Testis (tissue), 2 donors: ENCODE results near the gene EHBP1.

Experiments used
- CTCF ChIP-seq, 3 experiments: fragments of 450-650 bp in 2 of 3; fragments of 200-600 bp in 1 of 3; sonication (generic) in 1 of 3; IDR thresholded peaks; one replicate each; pipeline ENCODE4 v1.5.1; 2016 to 2019; ENCODE audit warnings: antibody characterized with exemption in 3 of 3, mild to moderate bottlenecking in 2 of 3, moderate library complexity in 1 of 3
- POLR2A ChIP-seq: fragments of 450-650 bp; IDR thresholded peaks from one replicate; pipeline ENCODE4 v1.6.1; 2017; ENCODE audit warnings: antibody characterized with exemption, mild to moderate bottlenecking, moderate library complexity

- no peak for TF ChIP-seq CTCF (IDR thresholded peaks at IDR 0.05)
- TF ChIP-seq POLR2A = no peak
Observed at GRCh38 chr2:62992561-62992960, 287.0 kb downstream of the EHBP1 start.
